ENCODE measurements around the gene PSMB5.
A peak's percentile ranks its signal among the peaks of the same experiment; 100 is the strongest.

Gene PSMB5

DNA sequence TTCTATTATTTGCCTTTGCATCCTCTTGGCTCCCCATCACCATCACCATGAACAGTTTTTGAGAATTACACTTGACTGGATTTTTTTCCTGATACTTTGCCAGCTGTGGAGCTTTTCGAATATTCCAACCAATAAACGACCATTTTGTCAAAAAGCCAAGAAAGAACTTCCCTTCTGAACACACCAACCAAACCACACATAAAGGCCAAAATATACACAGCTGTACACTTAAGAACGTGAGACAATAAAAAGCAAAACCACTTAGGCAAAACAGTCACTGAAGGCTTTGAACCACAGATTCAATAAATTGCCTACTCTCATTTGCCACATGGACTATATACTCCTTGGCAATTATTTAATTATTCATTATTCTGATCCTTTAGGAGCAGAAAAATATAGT lies 25.9 kb downstream of the PSMB5 start:
- Histone ChIP-seq H3K27ac (ENCODE audit: extremely low read depth, low read depth, low read length) (no peak overlapping the region), H3K4me3 (ENCODE audit: low read depth, low read length) (no peak overlapping the region), H3K36me3 (ENCODE audit: control insufficient read depth in 2 of 2, insufficient read depth in 1 of 2, low read length in 2 of 2) (no peaks in the 10 kb centered on the region), H3K4me1 (ENCODE audit: control insufficient read depth, insufficient read depth, low read length) (peaks cover 8% of the 10 kb centered on the region; the same call in 1 of the 2 replicates), H3K9me3 (ENCODE audit: control insufficient read depth, insufficient read depth, low read depth, low read length) (no peaks in the 10 kb centered on the region)
- ChIA-PET POLR2A (interaction anchor here (1.1 to 3.5 kb wide), 2 partner anchors 32 to 51 kb away, joined by 5 to 20 read pairs; no protein-coding TSS in a partner anchor), CTCF (interaction anchor here (0.6 to 4.0 kb wide), 4 partner anchors 14 to 23 kb away, joined by 3 to 53 read pairs (median 4); no protein-coding TSS in a partner anchor)
- TF ChIP-seq ZNF837 (tag by site-specific recombination; IDR thresholded peaks at IDR 0.05) (no peak), ZNF530 (tag by site-specific recombination; IDR thresholded peaks at IDR 0.05; ENCODE audit: low read depth) (no peak), ZNF610 (tag by site-specific recombination; IDR thresholded peaks at IDR 0.05; ENCODE audit: borderline replicate concordance) (no peak), FEZF1 (tag by site-specific recombination; IDR thresholded peaks at IDR 0.05) (peak; percentile 12; the same call in 1 of the 2 replicates), ZNF19 (tag by site-specific recombination; IDR thresholded peaks at IDR 0.05; ENCODE audit: low read depth) (no peak)
- TF ChIP-seq, protein P1, sequence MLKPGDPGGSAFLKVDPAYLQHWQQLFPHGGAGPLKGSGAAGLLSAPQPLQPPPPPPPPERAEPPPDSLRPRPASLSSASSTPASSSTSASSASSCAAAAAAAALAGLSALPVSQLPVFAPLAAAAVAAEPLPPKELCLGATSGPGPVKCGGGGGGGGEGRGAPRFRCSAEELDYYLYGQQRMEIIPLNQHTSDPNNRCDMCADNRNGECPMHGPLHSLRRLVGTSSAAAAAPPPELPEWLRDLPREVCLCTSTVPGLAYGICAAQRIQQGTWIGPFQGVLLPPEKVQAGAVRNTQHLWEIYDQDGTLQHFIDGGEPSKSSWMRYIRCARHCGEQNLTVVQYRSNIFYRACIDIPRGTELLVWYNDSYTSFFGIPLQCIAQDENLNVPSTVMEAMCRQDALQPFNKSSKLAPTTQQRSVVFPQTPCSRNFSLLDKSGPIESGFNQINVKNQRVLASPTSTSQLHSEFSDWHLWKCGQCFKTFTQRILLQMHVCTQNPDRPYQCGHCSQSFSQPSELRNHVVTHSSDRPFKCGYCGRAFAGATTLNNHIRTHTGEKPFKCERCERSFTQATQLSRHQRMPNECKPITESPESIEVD (tag by site-specific recombination; IDR thresholded peaks at IDR 0.05) = peak; percentile 61
- TF ChIP-seq, protein P2, sequence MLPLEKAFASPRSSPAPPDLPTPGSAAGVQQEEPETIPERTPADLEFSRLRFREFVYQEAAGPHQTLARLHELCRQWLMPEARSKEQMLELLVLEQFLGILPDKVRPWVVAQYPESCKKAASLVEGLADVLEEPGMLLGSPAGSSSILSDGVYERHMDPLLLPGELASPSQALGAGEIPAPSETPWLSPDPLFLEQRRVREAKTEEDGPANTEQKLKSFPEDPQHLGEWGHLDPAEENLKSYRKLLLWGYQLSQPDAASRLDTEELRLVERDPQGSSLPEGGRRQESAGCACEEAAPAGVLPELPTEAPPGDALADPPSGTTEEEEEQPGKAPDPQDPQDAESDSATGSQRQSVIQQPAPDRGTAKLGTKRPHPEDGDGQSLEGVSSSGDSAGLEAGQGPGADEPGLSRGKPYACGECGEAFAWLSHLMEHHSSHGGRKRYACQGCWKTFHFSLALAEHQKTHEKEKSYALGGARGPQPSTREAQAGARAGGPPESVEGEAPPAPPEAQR (tag by site-specific recombination; IDR thresholded peaks at IDR 0.05) = no peak
- TF ChIP-seq, protein P3, sequence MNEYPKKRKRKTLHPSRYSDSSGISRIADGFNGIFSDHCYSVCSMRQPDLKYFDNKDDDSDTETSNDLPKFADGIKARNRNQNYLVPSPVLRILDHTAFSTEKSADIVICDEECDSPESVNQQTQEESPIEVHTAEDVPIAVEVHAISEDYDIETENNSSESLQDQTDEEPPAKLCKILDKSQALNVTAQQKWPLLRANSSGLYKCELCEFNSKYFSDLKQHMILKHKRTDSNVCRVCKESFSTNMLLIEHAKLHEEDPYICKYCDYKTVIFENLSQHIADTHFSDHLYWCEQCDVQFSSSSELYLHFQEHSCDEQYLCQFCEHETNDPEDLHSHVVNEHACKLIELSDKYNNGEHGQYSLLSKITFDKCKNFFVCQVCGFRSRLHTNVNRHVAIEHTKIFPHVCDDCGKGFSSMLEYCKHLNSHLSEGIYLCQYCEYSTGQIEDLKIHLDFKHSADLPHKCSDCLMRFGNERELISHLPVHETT (tag by site-specific recombination; IDR thresholded peaks at IDR 0.05) = no peak

DNA sequence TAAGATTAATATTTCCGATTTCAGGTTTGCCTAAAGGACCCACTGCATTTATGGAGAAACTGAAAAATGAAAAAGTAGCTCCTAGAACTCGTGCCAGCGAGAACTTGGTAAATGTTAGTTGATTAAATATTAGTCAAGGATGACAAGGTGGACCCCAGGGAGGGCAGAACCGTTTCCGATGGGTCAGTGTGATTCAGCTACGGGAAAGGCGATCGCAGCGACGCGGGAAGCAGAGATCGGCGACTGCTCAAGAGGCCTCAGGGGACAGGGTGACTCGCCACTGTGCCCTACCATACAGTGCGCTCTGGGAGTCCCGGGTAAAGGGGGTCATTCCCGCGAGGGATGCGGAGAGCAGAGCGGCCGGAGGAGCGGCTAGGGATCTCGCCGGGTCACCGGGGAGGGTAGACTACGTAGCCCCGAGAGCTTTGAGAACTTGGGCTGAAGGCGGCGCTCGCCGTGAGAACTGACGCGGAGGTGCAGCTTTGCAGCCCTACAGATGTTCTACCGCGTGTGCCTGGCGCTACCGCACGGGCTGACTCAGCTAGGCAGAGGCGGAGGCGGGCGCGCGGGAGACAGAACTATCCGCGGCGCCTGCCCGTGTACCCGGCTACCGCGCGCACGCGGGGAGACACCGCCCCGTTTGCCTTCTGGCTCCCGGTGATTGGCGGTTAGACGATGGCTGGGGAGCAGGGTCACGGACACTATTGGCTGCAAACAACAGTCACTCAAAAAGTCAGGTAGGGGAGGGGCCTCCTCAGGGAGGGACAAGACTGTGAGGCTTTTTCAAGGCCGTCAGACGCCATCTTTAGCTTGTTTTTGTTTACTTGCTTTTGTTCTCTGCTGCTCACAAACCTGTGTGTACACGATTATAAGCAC lies 27.9 kb downstream of the PSMB5 start:
- Histone ChIP-seq H3K4me3 (ENCODE audit: low read depth, low read length) (peak overlapping the region; percentile 52), H3K36me3 (ENCODE audit: control insufficient read depth in 2 of 2, insufficient read depth in 1 of 2, low read length in 2 of 2) (no peaks in the 10 kb centered on the region), H3K9me3 (ENCODE audit: control insufficient read depth, insufficient read depth, low read depth, low read length) (no peaks in the 10 kb centered on the region), H3K27ac (ENCODE audit: extremely low read depth, low read depth, low read length) (peak overlapping the region; percentile 91), H3K4me1 (ENCODE audit: control insufficient read depth, insufficient read depth, low read length) (peaks cover 8% of the 10 kb centered on the region; the same call in 1 of the 2 replicates)
- POLR2A ChIA-PET = interaction anchor here (0.7 to 3.5 kb wide), 21 partner anchors 10 to 295 kb away, joined by 3 to 50 read pairs (median 6); partner anchors contain the start of genes ACIN1, AJUBA, C14orf119 and CDH24
- CTCF ChIA-PET = interaction anchor here (0.6 to 4.0 kb wide), 22 partner anchors 8 to 93 kb away, joined by 3 to 53 read pairs (median 4); partner anchors contain the start of genes AJUBA and CDH24
- TF ChIP-seq ZNF146 (tag by site-specific recombination; IDR thresholded peaks at IDR 0.05) (no peak; the same call in 1 of the 2 replicates), ZNF670 (tag by site-specific recombination; IDR thresholded peaks at IDR 0.05; ENCODE audit: low read depth) (no peak), ZFHX2 (tag by site-specific recombination; conservative IDR thresholded peaks at IDR 0.05) (peak; percentile 77), SP3 (tag by site-specific recombination; IDR thresholded peaks at IDR 0.05) (peak; percentile 89), GFI1B (tag by site-specific recombination; IDR thresholded peaks at IDR 0.05) (no peak), ZNF596 (tag by site-specific recombination; IDR thresholded peaks at IDR 0.05) (no peak), GLIS2 (tag by site-specific recombination; IDR thresholded peaks at IDR 0.05) (peak; percentile 76; the same call in 1 of the 2 replicates), ZNF610 (tag by site-specific recombination; IDR thresholded peaks at IDR 0.05; ENCODE audit: borderline replicate concordance) (peak; percentile 93), ZBTB17 (tag by site-specific recombination; IDR thresholded peaks at IDR 0.05) (peak; percentile 97), FEZF1 (tag by site-specific recombination; IDR thresholded peaks at IDR 0.05) (peak; percentile 27; the same call in 1 of the 2 replicates), ZEB2 (tag by site-specific recombination; IDR thresholded peaks at IDR 0.05) (peak; percentile 95), ZNF121 (tag by site-specific recombination; IDR thresholded peaks at IDR 0.05) (no peak), MZF1 (tag by site-specific recombination; IDR thresholded peaks at IDR 0.05; ENCODE audit: borderline replicate concordance) (no peak)
- TF ChIP-seq, protein P4, sequence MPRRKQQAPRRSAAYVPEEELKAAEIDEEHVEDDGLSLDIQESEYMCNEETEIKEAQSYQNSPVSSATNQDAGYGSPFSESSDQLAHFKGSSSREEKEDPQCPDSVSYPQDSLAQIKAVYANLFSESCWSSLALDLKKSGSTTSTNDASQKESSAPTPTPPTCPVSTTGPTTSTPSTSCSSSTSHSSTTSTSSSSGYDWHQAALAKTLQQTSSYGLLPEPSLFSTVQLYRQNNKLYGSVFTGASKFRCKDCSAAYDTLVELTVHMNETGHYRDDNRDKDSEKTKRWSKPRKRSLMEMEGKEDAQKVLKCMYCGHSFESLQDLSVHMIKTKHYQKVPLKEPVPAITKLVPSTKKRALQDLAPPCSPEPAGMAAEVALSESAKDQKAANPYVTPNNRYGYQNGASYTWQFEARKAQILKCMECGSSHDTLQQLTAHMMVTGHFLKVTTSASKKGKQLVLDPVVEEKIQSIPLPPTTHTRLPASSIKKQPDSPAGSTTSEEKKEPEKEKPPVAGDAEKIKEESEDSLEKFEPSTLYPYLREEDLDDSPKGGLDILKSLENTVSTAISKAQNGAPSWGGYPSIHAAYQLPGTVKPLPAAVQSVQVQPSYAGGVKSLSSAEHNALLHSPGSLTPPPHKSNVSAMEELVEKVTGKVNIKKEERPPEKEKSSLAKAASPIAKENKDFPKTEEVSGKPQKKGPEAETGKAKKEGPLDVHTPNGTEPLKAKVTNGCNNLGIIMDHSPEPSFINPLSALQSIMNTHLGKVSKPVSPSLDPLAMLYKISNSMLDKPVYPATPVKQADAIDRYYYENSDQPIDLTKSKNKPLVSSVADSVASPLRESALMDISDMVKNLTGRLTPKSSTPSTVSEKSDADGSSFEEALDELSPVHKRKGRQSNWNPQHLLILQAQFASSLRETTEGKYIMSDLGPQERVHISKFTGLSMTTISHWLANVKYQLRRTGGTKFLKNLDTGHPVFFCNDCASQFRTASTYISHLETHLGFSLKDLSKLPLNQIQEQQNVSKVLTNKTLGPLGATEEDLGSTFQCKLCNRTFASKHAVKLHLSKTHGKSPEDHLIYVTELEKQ (tag by site-specific recombination; IDR thresholded peaks at IDR 0.05; ENCODE audit: borderline replicate concordance) = no peak; the same call in 1 of the 2 replicates
- TF ChIP-seq, protein P5, sequence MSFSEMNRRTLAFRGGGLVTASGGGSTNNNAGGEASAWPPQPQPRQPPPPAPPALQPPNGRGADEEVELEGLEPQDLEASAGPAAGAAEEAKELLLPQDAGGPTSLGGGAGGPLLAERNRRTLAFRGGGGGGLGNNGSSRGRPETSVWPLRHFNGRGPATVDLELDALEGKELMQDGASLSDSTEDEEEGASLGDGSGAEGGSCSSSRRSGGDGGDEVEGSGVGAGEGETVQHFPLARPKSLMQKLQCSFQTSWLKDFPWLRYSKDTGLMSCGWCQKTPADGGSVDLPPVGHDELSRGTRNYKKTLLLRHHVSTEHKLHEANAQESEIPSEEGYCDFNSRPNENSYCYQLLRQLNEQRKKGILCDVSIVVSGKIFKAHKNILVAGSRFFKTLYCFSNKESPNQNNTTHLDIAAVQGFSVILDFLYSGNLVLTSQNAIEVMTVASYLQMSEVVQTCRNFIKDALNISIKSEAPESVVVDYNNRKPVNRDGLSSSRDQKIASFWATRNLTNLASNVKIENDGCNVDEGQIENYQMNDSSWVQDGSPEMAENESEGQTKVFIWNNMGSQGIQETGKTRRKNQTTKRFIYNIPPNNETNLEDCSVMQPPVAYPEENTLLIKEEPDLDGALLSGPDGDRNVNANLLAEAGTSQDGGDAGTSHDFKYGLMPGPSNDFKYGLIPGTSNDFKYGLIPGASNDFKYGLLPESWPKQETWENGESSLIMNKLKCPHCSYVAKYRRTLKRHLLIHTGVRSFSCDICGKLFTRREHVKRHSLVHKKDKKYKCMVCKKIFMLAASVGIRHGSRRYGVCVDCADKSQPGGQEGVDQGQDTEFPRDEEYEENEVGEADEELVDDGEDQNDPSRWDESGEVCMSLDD (tag by site-specific recombination; IDR thresholded peaks at IDR 0.05) = peak; percentile 84

All from HEK293 (cell line).